GOT3 (cell line): ENCODE results near the gene IL17REL.

Experiments
- DNase-seq: peaks from one replicate; lab custom pipeline; 2025; ENCODE audit warnings: mixed read lengths; lab: John Stamatoyannopoulos, UW

Gene IL17REL

GRCh38 chr22:50012211-50013181, at the start of gene IL17REL:
IL17REL (minus strand) TSS chr22:50012765; CDS start chr22:50012646, 119 bp downstream.
- DNase-seq: no peak

GRCh38 chr22:50061824-50062355, 49.3 kb upstream of the IL17REL start:
- DNase-seq: no peak

- no peak for DNase-seq
Observed at GRCh38 chr22:50061141-50061823, 48.7 kb upstream of the IL17REL start.

- DNase-seq: no peak
Observed at GRCh38 chr22:50060441-50061140, 48.0 kb upstream of the IL17REL start.

- no peak for DNase-seq
Observed at GRCh38 chr22:50059881-50060262, 47.3 kb upstream of the IL17REL start.

- no peak for DNase-seq
Observed at GRCh38 chr22:50058906-50059880, 46.6 kb upstream of the IL17REL start.

GRCh38 chr22:50058061-50058905, 45.7 kb upstream of the IL17REL start, which contains the start of gene TTLL8:
TTLL8 (minus strand) TSS chr22:50058298.
- no peak for DNase-seq

- DNase-seq: no peak
Observed at GRCh38 chr22:50057278-50058060, 44.9 kb upstream of the IL17REL start.

- DNase-seq: no peak
Observed at GRCh38 chr22:50056214-50056972, 43.8 kb upstream of the IL17REL start.

- DNase-seq: no peak
Observed at GRCh38 chr22:50053861-50054260, 41.3 kb upstream of the IL17REL start.

- no peak for DNase-seq
Observed at GRCh38 chr22:50051930-50052329, 39.4 kb upstream of the IL17REL start.

- DNase-seq: no peak
Observed at GRCh38 chr22:50049299-50050195, 37.0 kb upstream of the IL17REL start.

- no peak for DNase-seq
Observed at GRCh38 chr22:50048836-50049235, 36.3 kb upstream of the IL17REL start.

GRCh38 chr22:50048061-50048765, 35.6 kb upstream of the IL17REL start:
- no peak for DNase-seq

- DNase-seq: no peak
Observed at GRCh38 chr22:50047346-50047745, 34.8 kb upstream of the IL17REL start.

GRCh38 chr22:50046481-50047245, 34.1 kb upstream of the IL17REL start:
- DNase-seq: no peak
